Stimulated activated memory B cell treated with anti-CD40 and anti-IgM and Interleukin-4, amounts not matched to agents 10 μg/mL and 1 μg/mL and 100 μg/mL, for 72 hours (primary cell): ENCODE measurements around the gene TEX28.

Experiments used
- ATAC-seq: fragments of 150-1000 bp; cut with Tn5 transposase; 2 replicates; pipeline ENCODE4 v1.10.0; 2021
- H3K27ac Mint-ChIP-seq: one replicate; pipeline ENCODE4 v1.8.0; 2022; ENCODE audit warnings: mild to moderate bottlenecking, mixed read lengths
- H3K27me3 Mint-ChIP-seq: one replicate; pipeline ENCODE4 v1.8.0; 2022; ENCODE audit warnings: mixed read lengths
- H3K36me3 Mint-ChIP-seq: one replicate; pipeline ENCODE4 v1.8.0; 2022; ENCODE audit warnings: mixed read lengths
- H3K4me1 Mint-ChIP-seq: one replicate; pipeline ENCODE4 v1.8.0; 2022; ENCODE audit warnings: mixed read lengths
- H3K4me3 Mint-ChIP-seq: one replicate; pipeline ENCODE4 v1.8.0; 2022; ENCODE audit warnings: mild to moderate bottlenecking, moderate library complexity, mixed read lengths
- H3K9me3 Mint-ChIP-seq: one replicate; pipeline ENCODE4 v1.8.0; 2022; ENCODE audit warnings: mixed read lengths

The TEX28 gene

DNA sequence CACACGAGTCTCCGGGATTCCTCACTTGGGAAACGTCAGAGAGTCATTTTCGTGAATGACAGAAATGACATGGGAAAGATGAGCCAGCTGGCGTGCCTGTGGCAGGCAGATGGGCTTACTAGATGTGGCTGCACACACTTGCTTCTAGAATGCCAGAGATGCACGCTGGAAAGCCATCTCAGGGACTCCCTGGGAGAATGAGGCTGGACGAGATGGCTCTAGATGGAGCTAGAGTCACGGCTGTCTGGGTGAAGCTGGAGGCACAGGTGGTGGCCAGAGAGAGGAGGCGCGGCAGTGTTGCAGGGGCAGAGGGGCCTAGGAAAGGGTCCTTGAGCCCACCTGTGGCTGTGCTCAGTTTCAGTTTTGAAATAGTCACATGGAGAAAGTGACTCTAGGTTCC, 26.7 kb upstream of the TEX28 start:
- Mint-ChIP-seq H3K4me1 (peaks cover 61% of the 10 kb centered on the region), H3K27me3 (no peaks in the 10 kb centered on the region), H3K9me3 (no peaks in the 10 kb centered on the region), H3K36me3 (no peaks in the 10 kb centered on the region), H3K4me3 (peak overlapping the region; percentile 34), H3K27ac (peak overlapping the region; percentile 62)
- no peak for ATAC-seq

DNA sequence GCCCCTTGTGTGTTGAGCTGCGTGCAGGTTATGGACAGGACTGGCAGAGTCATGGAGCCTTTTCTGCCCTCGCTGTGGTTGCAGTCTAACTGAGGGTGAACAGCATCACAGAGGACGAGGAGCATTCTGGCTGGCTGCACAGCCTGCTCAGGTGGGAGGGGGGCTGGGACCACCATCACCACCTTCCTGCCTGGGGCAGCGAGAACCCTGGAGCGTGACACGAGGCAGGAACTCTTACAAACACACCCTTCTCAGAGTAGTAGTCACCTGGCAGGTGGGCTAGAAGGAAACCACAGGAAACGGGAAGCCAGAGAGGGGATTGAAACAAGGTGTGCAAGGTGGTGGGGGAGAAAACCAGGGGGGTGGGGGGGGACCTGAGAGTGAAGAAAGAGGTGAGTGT, 26.2 kb upstream of the TEX28 start:
- peak overlapping the region; percentile 62 for H3K27ac Mint-ChIP-seq
- peaks cover 58% of the 10 kb centered on the region for H3K4me1 Mint-ChIP-seq
- peak overlapping the region; percentile 34 for H3K4me3 Mint-ChIP-seq
- no peaks in the 10 kb centered on the region for H3K27me3 Mint-ChIP-seq
- H3K9me3 Mint-ChIP-seq: no peaks in the 10 kb centered on the region
- ATAC-seq: no peak
- H3K36me3 Mint-ChIP-seq: no peaks in the 10 kb centered on the region

DNA sequence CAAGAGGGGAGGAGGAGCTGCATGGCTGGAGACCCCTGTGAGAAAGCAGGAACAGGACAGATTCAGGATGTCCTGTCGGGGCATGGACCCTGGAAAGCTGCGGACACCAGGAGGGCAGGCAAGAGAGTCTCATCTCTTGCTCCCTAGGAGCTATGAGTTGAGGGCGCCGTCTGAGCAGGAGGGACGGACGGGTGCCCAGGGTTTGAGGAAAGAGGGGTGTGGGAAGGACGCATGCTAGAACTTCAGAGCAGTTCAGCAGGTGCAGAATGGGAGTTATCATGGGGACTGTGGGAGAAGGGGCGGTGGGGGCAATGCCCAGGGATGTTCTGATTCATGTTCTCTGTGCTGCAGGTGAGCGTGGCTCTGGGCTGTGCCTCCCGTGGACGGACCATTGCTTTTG, 25.5 kb upstream of the TEX28 start:
- Mint-ChIP-seq H3K4me3 (no peak overlapping the region), H3K4me1 (peaks cover 50% of the 10 kb centered on the region), H3K27me3 (no peaks in the 10 kb centered on the region), H3K36me3 (no peaks in the 10 kb centered on the region), H3K9me3 (no peaks in the 10 kb centered on the region), H3K27ac (peak overlapping the region; percentile 62)
- no peak for ATAC-seq

DNA sequence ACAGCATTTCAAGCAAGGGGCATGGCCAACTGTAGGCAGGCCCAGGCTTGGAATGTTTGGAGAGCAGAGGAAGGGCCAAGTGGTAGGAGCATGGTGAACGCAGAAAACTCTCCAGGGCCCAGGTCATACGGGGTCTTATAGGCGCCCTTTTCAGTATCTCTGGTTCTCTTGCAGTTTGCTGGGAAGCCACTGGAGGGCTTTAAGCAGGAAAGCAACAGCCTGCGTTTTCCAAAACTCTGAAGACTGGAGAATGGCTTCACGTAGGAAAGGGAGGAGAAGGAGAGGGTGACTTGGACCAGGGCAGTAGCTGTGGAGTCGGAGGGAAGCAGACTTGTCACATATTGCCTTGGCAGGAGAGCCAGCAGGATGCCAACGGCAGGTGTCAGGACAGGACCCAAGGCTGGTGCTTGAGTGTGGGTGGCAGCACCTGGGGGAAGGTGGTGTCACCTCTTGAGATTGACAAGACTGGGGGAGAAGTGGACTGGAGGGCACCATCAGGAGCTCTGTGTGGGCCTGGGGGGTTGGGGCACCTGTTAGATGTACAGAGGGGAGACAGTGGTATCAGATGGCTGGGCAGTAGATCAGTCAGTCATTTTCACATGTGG, 22.6 kb upstream of the TEX28 start:
- no peak for ATAC-seq
- peak overlapping the region; percentile 48 for H3K27ac Mint-ChIP-seq
- H3K27me3 Mint-ChIP-seq: no peaks in the 10 kb centered on the region
- H3K4me3 Mint-ChIP-seq: no peak overlapping the region
- no peaks in the 10 kb centered on the region for H3K36me3 Mint-ChIP-seq
- H3K4me1 Mint-ChIP-seq: peaks cover 46% of the 10 kb centered on the region
- H3K9me3 Mint-ChIP-seq: no peaks in the 10 kb centered on the region

DNA sequence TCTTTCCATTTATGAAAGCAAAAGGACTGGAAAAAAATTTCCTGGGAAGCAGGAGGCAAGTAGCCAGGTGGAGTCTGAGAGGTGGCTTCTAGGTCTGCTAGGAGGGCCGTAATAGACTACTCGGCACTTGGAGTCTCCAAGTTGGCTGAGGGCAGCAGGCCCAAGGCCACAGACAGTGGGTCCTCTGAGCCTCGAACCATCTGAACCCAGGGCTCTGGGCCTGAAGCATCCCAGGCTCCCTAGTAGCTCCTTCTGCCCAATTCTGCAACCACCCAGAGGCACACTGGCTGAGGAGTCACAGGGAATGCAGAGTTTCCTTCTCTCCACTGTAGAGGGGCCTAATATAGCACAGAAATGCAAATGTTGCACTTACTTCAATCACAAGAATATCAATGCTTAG, 20.5 kb upstream of the TEX28 start:
- H3K27ac Mint-ChIP-seq: no peak overlapping the region
- H3K4me3 Mint-ChIP-seq: no peak overlapping the region
- no peak for ATAC-seq
- peaks cover 37% of the 10 kb centered on the region for H3K4me1 Mint-ChIP-seq
- no peaks in the 10 kb centered on the region for H3K27me3 Mint-ChIP-seq
- no peaks in the 10 kb centered on the region for H3K9me3 Mint-ChIP-seq
- no peaks in the 10 kb centered on the region for H3K36me3 Mint-ChIP-seq

DNA sequence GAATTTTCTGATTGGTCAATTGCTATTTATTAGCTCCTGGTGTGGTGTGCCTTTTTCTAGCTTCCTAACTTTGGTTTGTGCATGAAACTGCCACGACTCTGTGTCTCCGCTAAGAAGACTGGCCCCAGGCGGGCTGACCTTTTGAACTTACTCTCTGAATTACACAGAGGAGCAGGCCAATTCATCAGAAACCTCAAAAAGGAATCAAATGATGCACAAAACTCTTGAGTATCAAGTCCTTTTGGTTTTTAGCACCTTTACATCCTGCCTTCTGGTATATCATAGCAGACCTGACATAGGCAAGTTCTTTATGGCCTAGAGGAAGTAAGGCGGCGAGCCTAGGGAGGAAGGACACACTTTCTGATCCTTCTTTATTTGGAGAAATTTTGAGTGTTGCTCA, 18.2 kb upstream of the TEX28 start:
- Mint-ChIP-seq H3K27ac (peak overlapping the region; percentile 79), H3K4me1 (peaks cover 35% of the 10 kb centered on the region), H3K36me3 (no peaks in the 10 kb centered on the region), H3K27me3 (no peaks in the 10 kb centered on the region), H3K9me3 (no peaks in the 10 kb centered on the region), H3K4me3 (no peak overlapping the region)
- peak; percentile 77 for ATAC-seq

DNA sequence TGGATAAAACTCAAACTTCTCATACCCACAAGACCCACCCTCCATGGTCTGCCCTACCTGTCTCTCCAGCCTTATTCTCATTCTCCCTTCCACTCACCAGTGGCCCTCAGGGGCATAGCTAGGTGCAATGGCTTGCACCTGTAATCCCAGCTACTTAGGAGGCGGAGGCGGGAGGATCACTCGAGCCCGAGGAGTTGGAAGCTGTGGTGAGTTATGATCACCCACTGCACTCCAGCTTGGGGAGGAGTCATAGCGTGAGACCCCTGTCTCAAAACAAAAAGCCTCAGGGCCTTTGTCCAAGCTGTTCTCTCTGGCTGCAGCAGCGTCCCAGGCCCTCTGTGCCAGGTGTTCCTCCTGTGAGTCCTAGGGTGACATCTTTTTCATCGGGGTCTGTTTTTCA, 17.2 kb upstream of the TEX28 start:
- Mint-ChIP-seq H3K4me3 (no peak overlapping the region), H3K9me3 (no peaks in the 10 kb centered on the region), H3K27me3 (no peaks in the 10 kb centered on the region), H3K4me1 (peaks cover 36% of the 10 kb centered on the region), H3K36me3 (no peaks in the 10 kb centered on the region), H3K27ac (peak overlapping the region; percentile 15)
- no peak for ATAC-seq

DNA sequence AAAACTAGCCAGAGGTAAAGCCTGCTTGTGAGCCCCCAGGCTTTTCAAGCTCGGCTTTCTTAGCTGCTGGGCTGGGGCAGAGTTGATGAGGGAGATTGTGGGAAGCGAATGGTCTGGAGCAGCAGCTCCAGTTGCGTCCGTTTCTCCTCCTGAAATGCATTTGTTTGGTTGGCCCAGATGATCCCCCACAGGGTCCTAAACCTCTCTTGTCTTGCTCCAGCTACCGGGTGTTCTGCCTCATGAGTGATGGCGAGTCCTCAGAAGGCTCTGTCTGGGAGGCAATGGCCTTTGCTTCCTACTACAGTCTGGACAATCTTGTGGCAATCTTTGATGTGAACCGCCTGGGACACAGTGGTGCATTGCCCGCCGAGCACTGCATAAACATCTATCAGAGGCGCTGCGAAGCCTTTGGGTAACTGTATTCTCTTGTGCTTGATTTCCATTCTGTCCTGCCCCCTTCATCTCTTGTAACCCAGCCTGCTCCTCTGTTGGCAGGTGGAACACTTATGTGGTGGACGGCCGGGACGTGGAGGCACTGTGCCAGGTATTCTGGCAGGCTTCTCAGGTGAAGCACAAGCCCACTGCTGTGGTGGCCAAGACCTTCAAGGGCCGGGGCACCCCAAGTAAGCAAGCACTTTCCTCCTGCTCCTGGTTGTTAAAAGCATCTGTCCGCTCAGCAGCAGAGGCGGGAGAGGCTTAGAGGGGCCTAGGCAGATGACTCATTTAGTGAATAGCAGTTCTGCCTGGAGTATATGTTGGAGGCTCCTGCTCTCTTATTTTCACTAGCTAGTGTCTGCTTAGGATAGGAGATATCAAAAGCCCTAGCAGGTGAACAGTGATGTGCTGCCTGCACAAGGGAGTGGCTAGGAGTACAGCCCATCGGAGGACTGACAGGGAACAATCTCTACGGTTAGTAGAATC, 16.0 kb upstream of the TEX28 start:
- Mint-ChIP-seq H3K4me1 (peaks cover 38% of the 10 kb centered on the region), H3K27me3 (no peaks in the 10 kb centered on the region), H3K9me3 (no peaks in the 10 kb centered on the region), H3K36me3 (no peaks in the 10 kb centered on the region), H3K4me3 (no peak overlapping the region), H3K27ac (no peak overlapping the region)
- no peak for ATAC-seq

DNA sequence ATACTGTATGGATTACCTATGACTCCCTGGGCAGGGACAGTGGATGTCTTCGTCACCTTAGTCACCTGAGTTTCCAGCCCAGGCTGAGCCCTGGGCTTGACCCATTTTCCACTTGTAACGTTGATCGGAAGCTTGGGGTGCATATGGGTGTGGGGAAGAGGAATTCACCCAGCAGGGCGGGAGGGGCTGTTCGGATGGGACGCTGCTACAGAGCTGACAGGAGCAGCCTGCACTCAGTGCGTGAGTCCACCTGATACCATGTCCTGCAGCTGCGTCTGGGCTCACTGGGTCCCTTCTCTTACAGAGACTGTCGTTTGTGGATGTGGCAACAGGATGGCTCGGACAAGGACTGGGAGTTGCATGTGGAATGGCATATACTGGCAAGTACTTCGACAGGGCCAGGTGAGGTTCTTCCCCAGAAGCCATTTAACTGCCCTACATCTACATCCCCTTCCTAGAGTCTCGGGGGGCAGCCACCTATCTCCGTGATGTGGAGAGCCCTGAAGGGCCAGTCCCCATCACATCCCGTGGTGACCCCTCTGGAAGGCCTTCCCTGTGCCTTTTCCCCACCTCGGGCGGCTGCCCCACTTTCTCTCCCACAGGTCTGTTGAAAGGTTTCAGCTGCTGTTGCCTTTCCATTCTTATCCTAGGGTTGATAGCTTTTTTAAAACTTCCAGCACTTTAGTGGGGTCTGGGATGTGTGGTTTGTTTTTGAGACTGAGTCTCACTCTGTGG, 14.3 kb upstream of the TEX28 start:
- Mint-ChIP-seq H3K4me1 (peaks cover 45% of the 10 kb centered on the region), H3K36me3 (no peaks in the 10 kb centered on the region), H3K9me3 (no peaks in the 10 kb centered on the region), H3K4me3 (no peak overlapping the region), H3K27ac (no peak overlapping the region), H3K27me3 (no peaks in the 10 kb centered on the region)
- no peak for ATAC-seq

DNA sequence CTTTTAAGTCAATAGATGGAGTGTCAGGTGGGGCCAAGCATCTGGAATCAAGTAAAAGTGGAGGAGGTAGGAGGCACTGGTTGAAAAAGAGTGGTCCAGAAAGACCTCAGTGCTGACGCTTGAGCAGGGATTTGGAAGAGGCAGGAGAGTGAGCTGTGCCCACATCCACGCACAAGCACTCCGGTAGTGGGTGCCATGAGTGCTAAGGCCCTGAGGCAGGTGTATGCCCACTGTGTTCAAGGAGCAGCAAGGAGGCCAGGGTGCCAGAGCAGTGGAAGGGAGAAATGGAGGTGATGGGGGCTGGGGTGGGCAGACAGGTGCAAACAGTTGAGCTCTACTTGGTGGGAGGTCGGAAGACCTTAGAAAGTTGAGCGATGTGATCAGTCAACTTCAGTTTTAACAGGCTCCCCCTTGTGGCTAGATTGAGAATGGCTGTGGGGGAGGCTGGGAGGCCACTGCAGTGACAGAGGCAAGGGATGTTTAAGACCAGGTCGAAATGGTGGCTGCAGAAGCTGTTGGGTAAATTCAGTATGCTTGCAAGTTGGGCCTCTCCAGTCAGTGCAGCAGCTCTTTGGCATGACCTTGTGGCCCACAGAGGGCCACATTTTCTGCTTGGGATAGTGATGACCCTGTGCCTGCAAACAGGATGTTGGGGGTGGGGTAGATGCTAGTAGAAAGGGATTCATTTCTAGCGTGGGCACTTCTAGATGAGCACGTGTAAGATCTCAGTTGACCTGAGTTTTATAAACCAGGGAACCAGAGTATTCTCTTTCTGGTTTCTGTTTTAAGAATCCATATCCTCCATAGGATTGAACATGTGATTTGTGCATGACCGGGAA, 13.4 kb upstream of the TEX28 start:
- Mint-ChIP-seq H3K27me3 (no peaks in the 10 kb centered on the region), H3K4me3 (no peak overlapping the region), H3K4me1 (peaks cover 50% of the 10 kb centered on the region), H3K36me3 (no peaks in the 10 kb centered on the region), H3K9me3 (no peaks in the 10 kb centered on the region), H3K27ac (peak overlapping the region; percentile 63)
- peak; percentile 68 for ATAC-seq

DNA sequence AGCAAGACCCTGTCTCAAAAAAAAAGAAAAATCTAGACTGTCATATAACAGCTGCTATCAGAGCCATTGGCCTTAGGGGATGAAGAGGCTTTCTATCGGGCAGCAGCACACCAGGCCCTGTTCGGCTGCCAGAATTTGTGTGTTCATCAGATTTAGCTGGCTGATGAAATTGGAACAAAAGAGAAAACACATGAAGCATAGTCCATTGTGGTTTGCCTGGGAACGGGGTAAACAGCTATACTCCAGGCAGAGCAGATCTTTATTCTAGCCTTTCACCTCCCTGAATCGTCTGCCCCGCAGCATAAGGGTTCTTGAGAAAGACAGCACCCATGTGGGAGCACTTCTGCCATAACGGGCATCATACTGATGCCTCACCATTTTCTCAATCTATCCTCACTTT, 12.3 kb upstream of the TEX28 start:
- H3K4me3 Mint-ChIP-seq: no peak overlapping the region
- H3K27me3 Mint-ChIP-seq: no peaks in the 10 kb centered on the region
- no peaks in the 10 kb centered on the region for H3K36me3 Mint-ChIP-seq
- H3K4me1 Mint-ChIP-seq: peaks cover 45% of the 10 kb centered on the region
- no peak for ATAC-seq
- no peaks in the 10 kb centered on the region for H3K9me3 Mint-ChIP-seq
- peak overlapping the region; percentile 63 for H3K27ac Mint-ChIP-seq

DNA sequence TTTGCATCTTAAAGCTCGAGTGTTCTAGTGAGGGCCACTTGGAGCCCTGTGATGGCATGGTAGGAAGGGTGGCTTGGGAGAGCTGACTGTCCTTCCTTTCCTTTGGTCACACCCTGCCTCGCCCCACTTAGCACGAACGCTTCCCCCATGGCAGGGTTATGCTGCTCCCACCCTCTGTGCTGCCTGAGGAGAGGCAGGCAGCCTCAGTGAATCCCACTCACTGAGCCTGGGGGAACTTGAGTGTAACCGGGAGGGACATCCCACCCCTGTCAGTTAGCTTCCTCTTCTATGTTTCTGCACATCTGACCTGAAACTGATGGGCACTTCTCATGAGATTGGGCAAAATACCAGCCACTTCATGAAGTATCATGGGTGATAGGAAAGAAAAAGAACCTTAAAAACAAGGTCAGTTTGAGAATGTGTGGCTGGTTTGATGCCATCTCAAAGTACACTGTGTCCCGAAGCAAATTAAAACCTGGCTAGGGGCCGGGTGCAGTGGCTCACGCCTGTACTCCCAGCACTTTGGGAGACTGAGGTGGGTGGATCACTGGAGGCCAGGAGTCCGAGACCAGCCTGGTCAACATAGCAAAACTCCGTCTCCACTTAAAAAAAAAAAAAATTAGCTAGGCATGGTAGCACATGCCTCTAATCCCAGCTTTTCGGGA, 10.7 kb upstream of the TEX28 start:
- Mint-ChIP-seq H3K27me3 (no peaks in the 10 kb centered on the region), H3K36me3 (no peaks in the 10 kb centered on the region), H3K4me3 (no peak overlapping the region), H3K9me3 (no peaks in the 10 kb centered on the region), H3K27ac (peak overlapping the region; percentile 74), H3K4me1 (peaks cover 37% of the 10 kb centered on the region)
- ATAC-seq: no peak

DNA sequence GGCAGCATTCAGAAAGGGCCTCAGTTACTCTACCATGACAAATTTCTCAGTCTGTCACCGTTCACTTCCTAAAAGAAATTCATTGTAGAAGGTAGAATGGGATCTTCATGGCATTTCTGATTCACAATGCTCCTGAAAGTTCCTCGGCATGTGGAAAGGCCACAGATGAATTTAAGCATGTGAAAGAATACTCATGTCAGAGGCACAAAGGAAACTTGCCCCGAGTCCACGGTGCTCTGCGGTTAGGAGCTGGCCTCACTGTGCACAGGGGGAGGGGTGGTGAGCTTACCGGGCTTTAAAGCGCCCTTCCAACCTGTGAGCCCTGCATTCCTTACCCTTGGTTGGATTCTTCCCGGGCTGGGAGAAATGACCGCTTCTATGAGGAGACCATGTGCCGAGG, 9.9 kb upstream of the TEX28 start:
- ATAC-seq: no peak
- no peak overlapping the region for H3K27ac Mint-ChIP-seq
- peaks cover 37% of the 10 kb centered on the region for H3K4me1 Mint-ChIP-seq
- no peaks in the 10 kb centered on the region for H3K27me3 Mint-ChIP-seq
- no peaks in the 10 kb centered on the region for H3K36me3 Mint-ChIP-seq
- no peaks in the 10 kb centered on the region for H3K9me3 Mint-ChIP-seq
- H3K4me3 Mint-ChIP-seq: no peak overlapping the region

DNA sequence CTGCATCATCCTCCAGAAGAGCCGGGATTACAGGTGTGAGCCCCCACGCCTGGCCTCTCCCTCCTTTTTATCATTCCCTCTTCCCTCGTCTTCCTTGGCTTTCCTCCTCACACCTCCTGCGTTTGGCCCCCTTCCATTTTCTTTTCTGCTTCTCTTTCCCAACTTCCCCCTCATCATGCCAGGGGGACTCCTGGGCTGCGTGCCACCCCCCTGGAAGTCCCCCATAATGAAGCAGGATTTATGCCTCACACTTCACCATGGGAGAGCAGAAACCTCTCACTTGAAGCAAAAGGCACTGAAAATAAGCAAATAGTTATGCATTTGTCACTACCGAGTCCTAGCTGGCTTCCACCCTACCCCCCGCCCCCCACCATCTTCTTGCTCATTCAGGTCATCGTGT, 8.6 kb upstream of the TEX28 start:
- no peak for ATAC-seq
- H3K36me3 Mint-ChIP-seq: no peaks in the 10 kb centered on the region
- H3K4me1 Mint-ChIP-seq: peaks cover 37% of the 10 kb centered on the region
- peak overlapping the region; percentile 66 for H3K27ac Mint-ChIP-seq
- no peak overlapping the region for H3K4me3 Mint-ChIP-seq
- no peaks in the 10 kb centered on the region for H3K9me3 Mint-ChIP-seq
- no peaks in the 10 kb centered on the region for H3K27me3 Mint-ChIP-seq
